Osteocyte (in vitro differentiated cells): ENCODE data around the gene C14orf180. TPM values are rescaled to one million over a fixed set of nuclear protein-coding genes. Genes with fewer than 3 reads are reported as not detected.

Source experiments
- DNase-seq: peaks from one replicate; pipeline ENCODE4 v3.0.0; 2021; ENCODE audit warnings: mixed read lengths; ENCODE audit not compliant: unreplicated experiment; ENCODE audit errors: extremely low spot score
- H3K27ac Mint-ChIP-seq: one replicate; pipeline ENCODE4 v1.8.0; 2021; ENCODE audit warnings: mild to moderate bottlenecking, mixed read lengths; ENCODE audit not compliant: unreplicated experiment
- H3K27me3 Mint-ChIP-seq: one replicate; pipeline ENCODE4 v1.8.0; 2021; ENCODE audit warnings: mixed read lengths; ENCODE audit not compliant: unreplicated experiment
- H3K36me3 Mint-ChIP-seq: one replicate; pipeline ENCODE4 v1.8.0; 2021; ENCODE audit warnings: mixed read lengths; ENCODE audit not compliant: unreplicated experiment
- H3K4me1 Mint-ChIP-seq: one replicate; pipeline ENCODE4 v1.8.0; 2021; ENCODE audit warnings: mixed read lengths; ENCODE audit not compliant: unreplicated experiment
- H3K4me3 Mint-ChIP-seq: one replicate; pipeline ENCODE4 v1.8.0; 2021; ENCODE audit warnings: mild to moderate bottlenecking, moderate library complexity, mixed read lengths; ENCODE audit not compliant: unreplicated experiment
- H3K9me3 Mint-ChIP-seq: one replicate; pipeline ENCODE4 v1.8.0; 2021; ENCODE audit warnings: mixed read lengths; ENCODE audit not compliant: unreplicated experiment
- total RNA-seq: library from RNA; stranded (reverse); gene quantifications from 2 replicates; pipeline ENCODE4 v1.2.1, GENCODE V29; 2021
- TF ChIP-seq, protein P1 (sequence below): fragments of 200-600 bp; sonication (generic); IDR thresholded peaks from 2 replicates; pipeline ENCODE4 v1.5.0; 2021; ENCODE audit warnings: antibody characterized with exemption, mild to moderate bottlenecking, moderate library complexity

C14orf180 gene
- total RNA-seq, 1 donor from 2014 or later, result not detected

DNA sequence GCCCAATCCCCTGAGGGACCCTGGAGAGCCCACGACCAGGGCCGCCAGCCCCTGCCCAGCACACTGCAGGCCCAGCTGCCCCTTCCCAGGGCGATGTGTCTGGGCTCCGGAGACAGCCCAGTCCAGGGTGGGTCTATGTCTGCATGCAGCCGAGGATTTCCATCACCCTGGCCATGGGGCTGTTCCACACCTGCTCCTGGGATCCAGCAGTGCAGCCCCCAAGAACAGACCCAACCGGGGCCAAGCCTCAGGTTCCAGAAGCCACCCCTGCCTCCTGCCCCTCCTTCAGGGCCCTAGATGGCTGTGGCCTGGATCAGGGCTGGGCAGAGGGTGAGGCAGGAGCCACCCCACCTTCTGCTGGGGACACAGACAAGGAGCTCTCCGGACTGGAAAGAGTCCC is 11.5 kb downstream of the C14orf180 start:
- Mint-ChIP-seq H3K4me1 (peaks cover 1% of the 10 kb centered on the region), H3K36me3 (no peaks in the 10 kb centered on the region), H3K27me3 (peaks cover 6% of the 10 kb centered on the region), H3K27ac (no peak overlapping the region), H3K4me3 (no peak overlapping the region), H3K9me3 (no peaks in the 10 kb centered on the region)
- no peak for DNase-seq
- TF ChIP-seq, protein P1, sequence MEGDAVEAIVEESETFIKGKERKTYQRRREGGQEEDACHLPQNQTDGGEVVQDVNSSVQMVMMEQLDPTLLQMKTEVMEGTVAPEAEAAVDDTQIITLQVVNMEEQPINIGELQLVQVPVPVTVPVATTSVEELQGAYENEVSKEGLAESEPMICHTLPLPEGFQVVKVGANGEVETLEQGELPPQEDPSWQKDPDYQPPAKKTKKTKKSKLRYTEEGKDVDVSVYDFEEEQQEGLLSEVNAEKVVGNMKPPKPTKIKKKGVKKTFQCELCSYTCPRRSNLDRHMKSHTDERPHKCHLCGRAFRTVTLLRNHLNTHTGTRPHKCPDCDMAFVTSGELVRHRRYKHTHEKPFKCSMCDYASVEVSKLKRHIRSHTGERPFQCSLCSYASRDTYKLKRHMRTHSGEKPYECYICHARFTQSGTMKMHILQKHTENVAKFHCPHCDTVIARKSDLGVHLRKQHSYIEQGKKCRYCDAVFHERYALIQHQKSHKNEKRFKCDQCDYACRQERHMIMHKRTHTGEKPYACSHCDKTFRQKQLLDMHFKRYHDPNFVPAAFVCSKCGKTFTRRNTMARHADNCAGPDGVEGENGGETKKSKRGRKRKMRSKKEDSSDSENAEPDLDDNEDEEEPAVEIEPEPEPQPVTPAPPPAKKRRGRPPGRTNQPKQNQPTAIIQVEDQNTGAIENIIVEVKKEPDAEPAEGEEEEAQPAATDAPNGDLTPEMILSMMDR, result no peak

DNA sequence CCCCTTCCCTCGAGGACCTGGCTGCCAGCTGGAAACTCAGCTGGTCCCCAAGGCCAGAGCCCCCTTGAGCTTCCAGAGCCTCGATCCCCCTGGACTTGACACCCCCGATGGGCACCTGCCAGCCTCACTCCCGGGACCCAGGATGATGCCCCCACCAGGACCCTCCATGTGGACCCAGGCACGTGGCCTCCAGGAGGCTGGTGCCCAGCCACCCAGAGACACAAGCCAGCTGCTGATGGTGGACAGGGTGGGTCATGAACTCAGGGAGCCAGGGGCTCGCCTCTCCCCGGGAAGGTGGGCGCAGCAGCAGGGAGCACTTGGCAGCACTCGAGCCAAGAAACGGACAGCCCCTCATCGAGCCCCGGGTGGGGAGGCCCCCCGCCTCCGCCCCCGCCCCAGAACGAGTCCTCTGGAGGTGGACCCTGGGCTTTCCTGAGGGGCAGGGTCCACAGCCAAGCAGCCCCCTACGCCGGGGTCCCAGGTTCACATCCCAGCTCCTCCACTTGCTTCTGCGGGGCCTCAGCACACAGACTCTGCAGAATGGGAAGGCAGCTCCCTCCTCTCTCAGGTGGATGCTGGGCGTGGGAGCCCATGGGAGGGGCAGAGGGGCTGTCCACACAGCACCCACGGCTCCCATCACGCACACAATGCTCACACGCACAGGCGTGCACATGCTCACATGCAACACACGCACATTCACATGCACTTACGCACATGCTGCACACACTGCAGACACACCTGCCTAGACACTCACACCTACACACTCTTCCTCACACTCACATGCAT is 12.1 kb downstream of the C14orf180 start:
- TF ChIP-seq, protein P1, result no peak
- H3K36me3 Mint-ChIP-seq, result no peaks in the 10 kb centered on the region
- H3K9me3 Mint-ChIP-seq, result no peaks in the 10 kb centered on the region
- no peak overlapping the region for H3K4me3 Mint-ChIP-seq
- H3K27ac Mint-ChIP-seq, result no peak overlapping the region
- no peak for DNase-seq
- H3K27me3 Mint-ChIP-seq, result peaks cover 6% of the 10 kb centered on the region
- H3K4me1 Mint-ChIP-seq, result no peaks in the 10 kb centered on the region

DNA sequence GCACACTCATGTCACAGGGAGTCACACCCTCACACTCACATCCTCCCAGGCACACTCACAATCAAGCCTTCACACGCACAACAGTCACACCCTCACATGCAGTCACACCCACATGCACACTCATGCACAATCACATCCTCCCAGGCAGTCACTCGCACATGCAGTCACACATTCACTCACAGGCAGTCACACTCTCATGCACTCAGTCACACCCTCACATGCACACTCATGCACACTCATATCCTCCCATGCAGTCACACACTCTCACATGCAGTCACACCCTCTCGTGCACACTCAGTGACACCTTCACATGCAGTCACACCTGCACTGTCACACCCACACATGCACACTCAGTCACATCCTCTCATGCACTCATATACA is 12.7 kb downstream of the C14orf180 start:
- Mint-ChIP-seq H3K9me3 (no peaks in the 10 kb centered on the region), H3K27ac (no peak overlapping the region), H3K27me3 (peaks cover 6% of the 10 kb centered on the region), H3K36me3 (no peaks in the 10 kb centered on the region), H3K4me3 (no peak overlapping the region), H3K4me1 (no peaks in the 10 kb centered on the region)
- TF ChIP-seq, protein P1, result no peak
- no peak for DNase-seq

DNA sequence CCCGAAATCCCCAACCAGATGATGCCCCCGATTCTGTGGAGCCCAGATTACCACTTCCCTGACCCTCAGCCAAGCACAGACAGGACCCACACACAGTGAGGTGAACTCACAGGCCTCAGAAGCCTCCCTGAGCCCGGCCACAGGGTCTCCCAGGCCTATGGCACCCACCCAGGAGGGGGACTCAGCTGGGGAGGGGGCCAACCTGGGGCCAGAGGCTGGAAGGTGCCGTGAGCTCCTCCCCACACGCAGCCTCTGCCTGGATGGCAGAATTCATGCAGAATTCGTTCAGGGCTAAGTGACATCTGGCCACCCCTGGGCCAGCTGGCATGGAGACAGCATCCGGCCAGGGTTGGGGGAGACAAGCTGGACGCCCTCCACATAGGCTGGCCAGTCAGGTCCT is 13.2 kb downstream of the C14orf180 start:
- Mint-ChIP-seq H3K27me3 (peaks cover 6% of the 10 kb centered on the region), H3K4me3 (no peak overlapping the region), H3K4me1 (no peaks in the 10 kb centered on the region), H3K9me3 (no peaks in the 10 kb centered on the region), H3K36me3 (no peaks in the 10 kb centered on the region), H3K27ac (no peak overlapping the region)
- DNase-seq, result no peak
- TF ChIP-seq, protein P1, result no peak

DNA sequence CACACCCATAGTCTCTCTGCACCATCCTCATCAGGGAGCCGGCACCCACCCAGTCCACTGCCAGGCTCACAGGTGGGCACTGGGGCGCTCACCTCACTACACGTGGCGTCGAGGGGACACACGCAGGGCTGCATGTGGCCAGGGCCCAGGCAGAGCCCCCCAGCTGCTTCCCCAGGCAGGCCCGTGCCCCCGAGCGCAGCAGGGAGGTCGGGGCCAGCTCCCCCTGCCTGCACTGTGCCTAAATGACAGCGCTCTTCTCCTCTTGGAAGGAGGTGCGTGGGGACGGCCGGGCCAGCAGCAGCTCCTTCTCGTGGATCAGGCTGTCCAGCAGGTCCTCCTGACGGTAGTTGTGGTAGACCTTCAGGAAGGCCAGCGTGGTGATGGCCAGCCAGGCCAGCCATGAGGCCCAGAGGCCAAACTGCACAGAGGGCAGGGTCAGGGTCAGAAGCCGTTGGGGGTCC is 13.7 kb downstream of the C14orf180 start:
- no peak for DNase-seq
- TF ChIP-seq, protein P1, result no peak

More for the DNA sequence above, 13.7 kb downstream of the C14orf180 start:
- Mint-ChIP-seq H3K27me3 (peaks cover 6% of the 10 kb centered on the region), H3K9me3 (no peaks in the 10 kb centered on the region), H3K36me3 (no peaks in the 10 kb centered on the region), H3K4me3 (no peak overlapping the region), H3K27ac (no peak overlapping the region), H3K4me1 (no peaks in the 10 kb centered on the region)
